ENCODE measurements around the gene PBX3. TPM values are rescaled to one million over a fixed set of nuclear protein-coding genes. Genes with fewer than 3 reads are reported as not detected.

The PBX3 gene
- total RNA-seq, 2 donors from 2014 or later = 37.5 to 46.1 TPM

DNA sequence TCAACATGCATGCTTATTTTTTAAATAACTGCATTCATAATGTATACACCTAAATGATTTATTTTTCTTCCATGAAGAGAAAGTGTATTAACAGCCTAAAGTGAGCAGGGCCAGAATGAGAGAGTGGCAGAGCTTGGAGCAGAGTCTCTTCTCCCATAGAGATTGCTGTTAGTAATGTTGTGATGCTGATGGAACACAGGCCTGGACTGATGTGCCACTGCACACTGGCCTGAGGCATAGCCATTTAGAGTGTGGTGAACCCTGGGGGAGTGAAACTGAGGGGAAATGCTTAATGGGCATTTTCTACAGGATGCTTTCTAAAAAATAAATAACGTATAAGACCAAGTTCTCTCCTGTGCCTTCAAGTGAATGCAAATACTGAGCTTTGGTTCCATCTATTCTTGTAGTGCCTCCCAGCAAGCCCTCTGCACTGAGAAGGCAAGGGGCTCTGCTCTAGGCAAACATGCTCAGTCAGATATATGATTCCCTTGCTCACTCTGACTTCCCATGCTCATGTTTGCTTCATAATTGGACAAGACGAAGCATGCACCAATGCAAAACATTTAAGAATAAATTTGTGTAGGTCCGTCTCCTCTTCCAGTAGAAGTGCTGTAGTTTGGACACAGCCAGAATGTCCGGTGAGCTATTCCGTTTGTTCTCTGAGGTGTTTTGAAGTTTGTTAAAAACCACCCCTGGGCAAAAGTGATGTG is 185.7 kb downstream of the PBX3 start:
- DNase-seq = no peak

DNA sequence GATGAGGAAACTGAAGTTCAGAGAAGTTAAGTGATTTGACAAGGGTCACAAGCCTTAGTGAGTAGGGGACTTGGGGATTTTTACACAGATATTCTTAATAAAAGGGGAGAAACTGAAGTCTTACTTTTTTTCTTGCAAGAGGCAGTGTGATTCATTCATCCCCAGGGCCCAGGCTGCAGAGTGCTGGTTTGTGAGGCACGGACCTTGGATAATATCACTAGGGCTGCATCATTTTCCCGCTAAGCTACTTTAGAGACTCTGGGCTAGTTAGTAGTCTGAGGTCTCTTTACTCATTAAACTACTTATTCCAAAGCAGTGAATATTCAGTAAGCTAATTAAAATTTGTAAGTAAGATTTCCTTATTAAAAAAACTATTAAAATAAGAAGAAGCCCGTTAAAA is 195.0 kb downstream of the PBX3 start:
- Histone ChIP-seq H3K9me3 (ENCODE audit: control insufficient read depth, low read length) (peaks cover 28% of the 10 kb centered on the region), H3K4me3 (ENCODE audit: low read length) (no peak overlapping the region), H3K27ac (ENCODE audit: low read depth, low read length) (no peak overlapping the region), H3K27me3 (ENCODE audit: control insufficient read depth, insufficient read depth, low read length, poor library complexity, severe bottlenecking) (no peaks in the 10 kb centered on the region), H3K9ac (ENCODE audit: extremely low read depth, low read length, poor library complexity, severe bottlenecking) (no peak overlapping the region), H3K36me3 (ENCODE audit: control insufficient read depth, insufficient read depth, low read length) (peaks cover 34% of the 10 kb centered on the region), H3K4me1 (ENCODE audit: control insufficient read depth, insufficient read depth, low read length) (no peaks in the 10 kb centered on the region)
- 100% methylated on average over 2 of the region's 3 CpGs; no CpG with 5 or more reads in 1 of the 2 experiments for WGBS, 2 experiments (ENCODE audit: insufficient coverage in 1 of 2, insufficient read length in 1 of 2)
- H3K4me1 Mint-ChIP-seq = no peaks in the 10 kb centered on the region
- H3K4me3 Mint-ChIP-seq = no peak overlapping the region
- peaks cover 38% of the 10 kb centered on the region for H3K36me3 Mint-ChIP-seq (ENCODE audit: low read depth)
- TF ChIP-seq, protein P1, sequence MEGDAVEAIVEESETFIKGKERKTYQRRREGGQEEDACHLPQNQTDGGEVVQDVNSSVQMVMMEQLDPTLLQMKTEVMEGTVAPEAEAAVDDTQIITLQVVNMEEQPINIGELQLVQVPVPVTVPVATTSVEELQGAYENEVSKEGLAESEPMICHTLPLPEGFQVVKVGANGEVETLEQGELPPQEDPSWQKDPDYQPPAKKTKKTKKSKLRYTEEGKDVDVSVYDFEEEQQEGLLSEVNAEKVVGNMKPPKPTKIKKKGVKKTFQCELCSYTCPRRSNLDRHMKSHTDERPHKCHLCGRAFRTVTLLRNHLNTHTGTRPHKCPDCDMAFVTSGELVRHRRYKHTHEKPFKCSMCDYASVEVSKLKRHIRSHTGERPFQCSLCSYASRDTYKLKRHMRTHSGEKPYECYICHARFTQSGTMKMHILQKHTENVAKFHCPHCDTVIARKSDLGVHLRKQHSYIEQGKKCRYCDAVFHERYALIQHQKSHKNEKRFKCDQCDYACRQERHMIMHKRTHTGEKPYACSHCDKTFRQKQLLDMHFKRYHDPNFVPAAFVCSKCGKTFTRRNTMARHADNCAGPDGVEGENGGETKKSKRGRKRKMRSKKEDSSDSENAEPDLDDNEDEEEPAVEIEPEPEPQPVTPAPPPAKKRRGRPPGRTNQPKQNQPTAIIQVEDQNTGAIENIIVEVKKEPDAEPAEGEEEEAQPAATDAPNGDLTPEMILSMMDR (conservative IDR thresholded peaks at IDR 0.05) = no peak
- no peak overlapping the region for H3K27ac Mint-ChIP-seq
- H3K9me3 Mint-ChIP-seq = peaks cover 17% of the 10 kb centered on the region
- no peak for DNase-seq
- H3K27me3 Mint-ChIP-seq (ENCODE audit: insufficient read depth) = no peaks in the 10 kb centered on the region

More for the DNA sequence above, 185.7 kb downstream of the PBX3 start:
- Histone ChIP-seq H3K36me3 (ENCODE audit: control insufficient read depth, insufficient read depth, low read length) (peaks cover 62% of the 10 kb centered on the region), H3K27me3 (ENCODE audit: control insufficient read depth, insufficient read depth, low read length, poor library complexity, severe bottlenecking) (no peaks in the 10 kb centered on the region), H3K4me3 (ENCODE audit: low read length) (no peak overlapping the region), H3K27ac (ENCODE audit: low read depth, low read length) (no peak overlapping the region), H3K9me3 (ENCODE audit: control insufficient read depth, low read length) (no peaks in the 10 kb centered on the region), H3K4me1 (ENCODE audit: control insufficient read depth, insufficient read depth, low read length) (no peaks in the 10 kb centered on the region), H3K9ac (ENCODE audit: extremely low read depth, low read length, poor library complexity, severe bottlenecking) (no peak overlapping the region)
- Mint-ChIP-seq H3K4me3 (no peak overlapping the region), H3K4me1 (peaks cover 11% of the 10 kb centered on the region), H3K27me3 (ENCODE audit: insufficient read depth) (no peaks in the 10 kb centered on the region), H3K27ac (no peak overlapping the region), H3K36me3 (ENCODE audit: low read depth) (peaks cover 8% of the 10 kb centered on the region), H3K9me3 (no peaks in the 10 kb centered on the region)
- TF ChIP-seq, protein P1 (conservative IDR thresholded peaks at IDR 0.05) = no peak
- WGBS, 2 experiments (ENCODE audit: insufficient coverage in 1 of 2, insufficient read length in 1 of 2) = 96 to 100% methylated on average over 5 of the region's 5 CpGs

DNA sequence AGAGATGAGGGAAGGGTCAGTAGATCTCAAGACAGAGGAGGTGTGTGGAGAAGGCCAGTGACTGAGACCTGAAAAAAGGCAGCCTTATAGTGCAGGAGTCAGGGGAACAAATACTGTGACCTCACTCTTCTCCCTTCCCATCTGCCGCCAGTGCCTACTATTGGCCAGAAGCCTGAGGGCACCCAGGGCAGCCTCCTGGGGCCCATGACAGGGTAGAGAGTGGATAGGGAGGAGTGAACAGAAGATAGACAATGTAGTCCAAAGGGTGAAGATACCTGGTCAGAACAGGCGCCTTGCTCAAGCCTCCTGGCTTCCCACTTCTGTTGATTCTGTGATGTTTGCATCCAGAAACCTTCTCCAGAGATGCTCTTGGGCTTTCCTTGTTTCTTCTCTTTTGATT is 196.7 kb downstream of the PBX3 start:
- H3K36me3 Mint-ChIP-seq (ENCODE audit: low read depth) = peaks cover 40% of the 10 kb centered on the region
- no peak overlapping the region for H3K4me3 ChIP-seq (ENCODE audit: low read length)
- H3K36me3 ChIP-seq (ENCODE audit: control insufficient read depth, insufficient read depth, low read length) = peaks cover 39% of the 10 kb centered on the region
- no peak for DNase-seq
- WGBS, 2 experiments (ENCODE audit: insufficient coverage in 1 of 2, insufficient read length in 1 of 2) = 99 to 100% methylated on average over 1 to 2 of the region's 2 CpGs
- peaks cover 17% of the 10 kb centered on the region for H3K9me3 Mint-ChIP-seq
- H3K9me3 ChIP-seq (ENCODE audit: control insufficient read depth, low read length) = peaks cover 28% of the 10 kb centered on the region
- no peaks in the 10 kb centered on the region for H3K27me3 ChIP-seq (ENCODE audit: control insufficient read depth, insufficient read depth, low read length, poor library complexity, severe bottlenecking)
- no peaks in the 10 kb centered on the region for H3K27me3 Mint-ChIP-seq (ENCODE audit: insufficient read depth)
- no peak overlapping the region for H3K27ac ChIP-seq (ENCODE audit: low read depth, low read length)
- no peak overlapping the region for H3K4me3 Mint-ChIP-seq
- no peak overlapping the region for H3K9ac ChIP-seq (ENCODE audit: extremely low read depth, low read length, poor library complexity, severe bottlenecking)
- H3K4me1 Mint-ChIP-seq = no peaks in the 10 kb centered on the region
- TF ChIP-seq, protein P1 (conservative IDR thresholded peaks at IDR 0.05) = no peak
- H3K27ac Mint-ChIP-seq = no peak overlapping the region
- H3K4me1 ChIP-seq (ENCODE audit: control insufficient read depth, insufficient read depth, low read length) = no peaks in the 10 kb centered on the region
